Measurements from ENCODE around the gene FOXP1.

Gene FOXP1

GRCh38 chr3:71478568-71478967 is 105.0 kb downstream of the FOXP1 start:
- peak; percentile 39 to 66 for DNase-seq

- DNase-seq = no peak
Measured at GRCh38 chr3:71476950-71477349, 106.6 kb downstream of the FOXP1 start.

GRCh38 chr3:71469138-71469435 is 114.4 kb downstream of the FOXP1 start:
- DNase-seq = peak in 1 of 2 donors; percentile 26

GRCh38 chr3:71468311-71469137 is 115.0 kb downstream of the FOXP1 start:
- no peak for DNase-seq

GRCh38 chr3:71466483-71466882 is 117.0 kb downstream of the FOXP1 start:
- DNase-seq = no peak

GRCh38 chr3:71465371-71466036 is 118.0 kb downstream of the FOXP1 start:
- no peak for DNase-seq

GRCh38 chr3:71464613-71465012 is 118.9 kb downstream of the FOXP1 start:
- DNase-seq = peak in 1 of 2 donors; percentile 20

GRCh38 chr3:71463617-71464016 is 119.9 kb downstream of the FOXP1 start:
- DNase-seq = no peak

GRCh38 chr3:71462586-71462985 is 120.9 kb downstream of the FOXP1 start:
- DNase-seq = no peak

GRCh38 chr3:71461749-71462483 is 121.6 kb downstream of the FOXP1 start:
- DNase-seq = no peak

GRCh38 chr3:71461114-71461513 is 122.4 kb downstream of the FOXP1 start:
- DNase-seq = no peak

- no peak for DNase-seq
Measured at GRCh38 chr3:71458895-71459294, 124.6 kb downstream of the FOXP1 start.

GRCh38 chr3:71456826-71457225 is 126.7 kb downstream of the FOXP1 start:
- DNase-seq = no peak

GRCh38 chr3:71456156-71456555 is 127.4 kb downstream of the FOXP1 start:
- peak; percentile 15 to 51 for DNase-seq

GRCh38 chr3:71454512-71455403 is 128.8 kb downstream of the FOXP1 start:
- peak; percentile 39 to 57 for DNase-seq

- DNase-seq = peak in 1 of 2 donors; percentile 46
Measured at GRCh38 chr3:71453822-71454511, 129.6 kb downstream of the FOXP1 start.

GRCh38 chr3:71453319-71453718 is 130.2 kb downstream of the FOXP1 start:
- no peak for DNase-seq

GRCh38 chr3:71451812-71452211 is 131.7 kb downstream of the FOXP1 start:
- DNase-seq = no peak

GRCh38 chr3:71451060-71451459 is 132.5 kb downstream of the FOXP1 start:
- no peak for DNase-seq

GRCh38 chr3:71450162-71450561 is 133.4 kb downstream of the FOXP1 start:
- no peak for DNase-seq

- DNase-seq = no peak
Measured at GRCh38 chr3:71447803-71448202, 135.7 kb downstream of the FOXP1 start.

- DNase-seq = no peak
Measured at GRCh38 chr3:71447197-71447596, 136.3 kb downstream of the FOXP1 start.

Measured in CD4-positive, alpha-beta T cell treated with Interleukin-1 beta for 1 hour (primary cell).